Liver (tissue), 9 donors: Measurements from ENCODE around the gene PDE4D. TPM values are rescaled to one million over a fixed set of nuclear protein-coding genes. Genes with fewer than 3 reads are reported as not detected.

Experiments used
- DNase-seq: peaks from one replicate; pipeline ENCODE4 v3.0.0-alpha.2; 2017; ENCODE audit warnings: low spot score
- H3K27ac ChIP-seq, 2 donors: one replicate each; pipeline ENCODE4 v1.7.0; 2013; ENCODE audit warnings: inconsistent platforms in 2 of 2, low read length in 2 of 2, control low read depth in 1 of 2, low read depth in 1 of 2, mild to moderate bottlenecking in 1 of 2
- H3K27me3 ChIP-seq, 4 donors: one replicate each; pipeline versions ENCODE4 v1.6.1 to v1.7.0; 2013; ENCODE audit warnings: low read length in 3 of 4, inconsistent platforms in 1 of 4, mild to moderate bottlenecking in 1 of 4, moderate library complexity in 1 of 4; ENCODE audit not compliant: control insufficient read depth in 4 of 4, insufficient read depth in 4 of 4
- H3K36me3 ChIP-seq, 4 donors: one replicate each; pipeline versions ENCODE4 v1.6.1 to v1.7.0; 2013; ENCODE audit warnings: low read length in 3 of 4, mild to moderate bottlenecking in 3 of 4, low read depth in 1 of 4, moderate library complexity in 1 of 4; ENCODE audit not compliant: control insufficient read depth in 4 of 4, insufficient read depth in 3 of 4
- H3K4me1 ChIP-seq, 4 donors: one replicate each; pipeline versions ENCODE4 v1.6.1 to v1.7.0; 2013; ENCODE audit warnings: low read length in 3 of 4, mild to moderate bottlenecking in 3 of 4, moderate library complexity in 1 of 4; ENCODE audit not compliant: control insufficient read depth in 4 of 4, insufficient read depth in 4 of 4
- H3K4me3 ChIP-seq, 3 donors: one replicate each; pipeline versions ENCODE4 v1.6.1 to v1.7.0; 2013; ENCODE audit warnings: low read length in 3 of 3, control low read depth in 1 of 3, low read depth in 1 of 3, mild to moderate bottlenecking in 1 of 3
- H3K9ac ChIP-seq, 2 donors: one replicate each; pipeline ENCODE4 v1.7.0; 2013; ENCODE audit warnings: low read length in 2 of 2, mild to moderate bottlenecking in 2 of 2, moderate library complexity in 2 of 2, control low read depth in 1 of 2, low read depth in 1 of 2
- H3K9me3 ChIP-seq, 4 donors: one replicate each; pipeline versions ENCODE4 v1.6.1 to v1.7.0; 2013; ENCODE audit warnings: low read length in 3 of 4; ENCODE audit not compliant: control insufficient read depth in 4 of 4
- ATF3 ChIP-seq: IDR thresholded peaks from 2 replicates; pipeline ENCODE4 v1.6.1; 2016; ENCODE audit warnings: antibody characterized with exemption
- EGR1 ChIP-seq, 2 donors: IDR thresholded peaks; 2 replicates each; pipeline ENCODE4 v1.6.1; 2016 to 2018; ENCODE audit warnings: antibody characterized with exemption in 2 of 2, low read depth in 2 of 2
- FOXA1 ChIP-seq: IDR thresholded peaks from 2 replicates; pipeline ENCODE4 v1.6.1; 2016; ENCODE audit warnings: antibody characterized with exemption
- FOXA2 ChIP-seq: IDR thresholded peaks from 2 replicates; pipeline ENCODE4 v1.6.1; 2016; ENCODE audit warnings: antibody characterized with exemption
- GABPA ChIP-seq, 2 donors: IDR thresholded peaks in 1 of 2; conservative IDR thresholded peaks in 1 of 2; 2 replicates each; pipeline ENCODE4 v1.6.1; 2016; ENCODE audit warnings: antibody characterized with exemption in 2 of 2, mild to moderate bottlenecking in 1 of 2, moderate library complexity in 1 of 2
- HNF4A ChIP-seq, 2 donors: conservative IDR thresholded peaks; 2 replicates each; pipeline ENCODE4 v1.6.1; 2016; ENCODE audit warnings: antibody characterized with exemption in 2 of 2, mild to moderate bottlenecking in 2 of 2
- HNF4G ChIP-seq: IDR thresholded peaks from 2 replicates; pipeline ENCODE4 v1.6.1; 2016; ENCODE audit warnings: antibody characterized with exemption
- JUND ChIP-seq, 2 donors: IDR thresholded peaks; 2 replicates each; pipeline ENCODE4 v1.6.1; 2016; ENCODE audit warnings: antibody characterized with exemption in 2 of 2
- MAX ChIP-seq: IDR thresholded peaks from 2 replicates; pipeline ENCODE4 v1.6.1; 2016; ENCODE audit warnings: antibody characterized with exemption
- NR2F2 ChIP-seq: IDR thresholded peaks from 2 replicates; pipeline ENCODE4 v1.6.1; 2016; ENCODE audit warnings: antibody characterized with exemption
- RAD21 ChIP-seq, 2 donors: IDR thresholded peaks; 2 replicates each; pipeline ENCODE4 v1.6.1; 2016; ENCODE audit warnings: antibody characterized with exemption in 2 of 2, mild to moderate bottlenecking in 2 of 2
- RXRA ChIP-seq, 2 donors: IDR thresholded peaks; 2 replicates each; pipeline ENCODE4 v1.6.1; 2017 to 2018; ENCODE audit warnings: antibody characterized with exemption in 2 of 2, mild to moderate bottlenecking in 1 of 2
- SP1 ChIP-seq: IDR thresholded peaks from 2 replicates; pipeline ENCODE4 v1.6.1; 2018; ENCODE audit warnings: antibody characterized with exemption, mild to moderate bottlenecking
- TAF1 ChIP-seq: conservative IDR thresholded peaks from 2 replicates; pipeline ENCODE4 v1.6.1; 2016; ENCODE audit warnings: antibody characterized with exemption, mild to moderate bottlenecking
- YY1 ChIP-seq: IDR thresholded peaks from 2 replicates; pipeline ENCODE4 v1.6.1; 2016; ENCODE audit warnings: antibody characterized with exemption, mild to moderate bottlenecking
- ZBTB33 ChIP-seq: IDR thresholded peaks from 2 replicates; pipeline ENCODE4 v1.6.1; 2016; ENCODE audit warnings: antibody characterized with exemption
- polyA plus RNA-seq, 2 donors: library from polyadenylated mRNA; stranded (reverse) in 1 of 2; unstranded in 1 of 2; fragments of 200-250 nt in 1 of 2; fragments of >200 nt in 1 of 2; fragmentation: Nextera tagmentation in 1 of 2; extraction: Ambion mirVana in 1 of 2; gene quantifications; one replicate each; pipeline versions ENCODE4 v1.2.1 to v1.2.3, GENCODE V29; 2013 to 2015
- total RNA-seq, 2 donors: library from RNA; depleted of rRNA; stranded (reverse); fragments of >200 nt; gene quantifications; one replicate each; pipeline ENCODE4 v1.2.3, GENCODE V29; 2014
- TF ChIP-seq, protein P1 (sequence below): fragments of 150-350 bp; IDR thresholded peaks from 2 replicates; pipeline ENCODE4 v1.5.1; 2017; ENCODE audit warnings: improper control_type of control experiment, low read depth, low read length; ENCODE audit not compliant: missing input control
- TF ChIP-seq, protein P2 (sequence below): IDR thresholded peaks from 2 replicates; pipeline ENCODE4 v1.6.1; 2016; ENCODE audit warnings: antibody characterized with exemption, mild to moderate bottlenecking
- donor health status: healthy.
- donor health status: healthy.
- donor health status: healthy.
- donor health status: healthy.
- donor health status: healthy.

Gene PDE4D
- total and polyA plus RNA-seq, 4 donors = 0.67 to 11.9 (median 6.5) TPM

GRCh38 chr5:58983526-58984452 lies 909.7 kb downstream of the PDE4D start:
- Histone ChIP-seq H3K36me3 (no peaks in the 10 kb centered on the region), H3K27me3 (no peaks in the 10 kb centered on the region), H3K9ac (no peak overlapping the region), H3K27ac (no peak overlapping the region), H3K4me1 (no peaks in the 10 kb centered on the region), H3K4me3 (no peak overlapping the region), H3K9me3 (no peaks in the 10 kb centered on the region)
- no peak for DNase-seq
- TF ChIP-seq ATF3 = no peak
- TF ChIP-seq, protein P1, sequence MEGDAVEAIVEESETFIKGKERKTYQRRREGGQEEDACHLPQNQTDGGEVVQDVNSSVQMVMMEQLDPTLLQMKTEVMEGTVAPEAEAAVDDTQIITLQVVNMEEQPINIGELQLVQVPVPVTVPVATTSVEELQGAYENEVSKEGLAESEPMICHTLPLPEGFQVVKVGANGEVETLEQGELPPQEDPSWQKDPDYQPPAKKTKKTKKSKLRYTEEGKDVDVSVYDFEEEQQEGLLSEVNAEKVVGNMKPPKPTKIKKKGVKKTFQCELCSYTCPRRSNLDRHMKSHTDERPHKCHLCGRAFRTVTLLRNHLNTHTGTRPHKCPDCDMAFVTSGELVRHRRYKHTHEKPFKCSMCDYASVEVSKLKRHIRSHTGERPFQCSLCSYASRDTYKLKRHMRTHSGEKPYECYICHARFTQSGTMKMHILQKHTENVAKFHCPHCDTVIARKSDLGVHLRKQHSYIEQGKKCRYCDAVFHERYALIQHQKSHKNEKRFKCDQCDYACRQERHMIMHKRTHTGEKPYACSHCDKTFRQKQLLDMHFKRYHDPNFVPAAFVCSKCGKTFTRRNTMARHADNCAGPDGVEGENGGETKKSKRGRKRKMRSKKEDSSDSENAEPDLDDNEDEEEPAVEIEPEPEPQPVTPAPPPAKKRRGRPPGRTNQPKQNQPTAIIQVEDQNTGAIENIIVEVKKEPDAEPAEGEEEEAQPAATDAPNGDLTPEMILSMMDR = no peak
- TF ChIP-seq HNF4G = no peak
- TF ChIP-seq TAF1 = no peak
- no peak for TF ChIP-seq MAX
- no peak for TF ChIP-seq SP1
- no peak for TF ChIP-seq RXRA (IDR thresholded peaks at IDR 0.05)
- TF ChIP-seq FOXA1 = no peak
- no peak for TF ChIP-seq EGR1 (IDR thresholded peaks at IDR 0.05; ENCODE audit: low read depth in 2 of 2)
- no peak for TF ChIP-seq ZBTB33
- no peak for TF ChIP-seq YY1
- TF ChIP-seq, protein P2, sequence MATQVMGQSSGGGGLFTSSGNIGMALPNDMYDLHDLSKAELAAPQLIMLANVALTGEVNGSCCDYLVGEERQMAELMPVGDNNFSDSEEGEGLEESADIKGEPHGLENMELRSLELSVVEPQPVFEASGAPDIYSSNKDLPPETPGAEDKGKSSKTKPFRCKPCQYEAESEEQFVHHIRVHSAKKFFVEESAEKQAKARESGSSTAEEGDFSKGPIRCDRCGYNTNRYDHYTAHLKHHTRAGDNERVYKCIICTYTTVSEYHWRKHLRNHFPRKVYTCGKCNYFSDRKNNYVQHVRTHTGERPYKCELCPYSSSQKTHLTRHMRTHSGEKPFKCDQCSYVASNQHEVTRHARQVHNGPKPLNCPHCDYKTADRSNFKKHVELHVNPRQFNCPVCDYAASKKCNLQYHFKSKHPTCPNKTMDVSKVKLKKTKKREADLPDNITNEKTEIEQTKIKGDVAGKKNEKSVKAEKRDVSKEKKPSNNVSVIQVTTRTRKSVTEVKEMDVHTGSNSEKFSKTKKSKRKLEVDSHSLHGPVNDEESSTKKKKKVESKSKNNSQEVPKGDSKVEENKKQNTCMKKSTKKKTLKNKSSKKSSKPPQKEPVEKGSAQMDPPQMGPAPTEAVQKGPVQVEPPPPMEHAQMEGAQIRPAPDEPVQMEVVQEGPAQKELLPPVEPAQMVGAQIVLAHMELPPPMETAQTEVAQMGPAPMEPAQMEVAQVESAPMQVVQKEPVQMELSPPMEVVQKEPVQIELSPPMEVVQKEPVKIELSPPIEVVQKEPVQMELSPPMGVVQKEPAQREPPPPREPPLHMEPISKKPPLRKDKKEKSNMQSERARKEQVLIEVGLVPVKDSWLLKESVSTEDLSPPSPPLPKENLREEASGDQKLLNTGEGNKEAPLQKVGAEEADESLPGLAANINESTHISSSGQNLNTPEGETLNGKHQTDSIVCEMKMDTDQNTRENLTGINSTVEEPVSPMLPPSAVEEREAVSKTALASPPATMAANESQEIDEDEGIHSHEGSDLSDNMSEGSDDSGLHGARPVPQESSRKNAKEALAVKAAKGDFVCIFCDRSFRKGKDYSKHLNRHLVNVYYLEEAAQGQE = no peak
- no peak for TF ChIP-seq HNF4A (conservative IDR thresholded peaks at IDR 0.05)
- no peak for TF ChIP-seq RAD21 (IDR thresholded peaks at IDR 0.05)
- no peak for TF ChIP-seq NR2F2
- TF ChIP-seq FOXA2 = no peak
- no peak for TF ChIP-seq GABPA (IDR thresholded peaks at IDR 0.05 in 1 of 2, conservative IDR thresholded peaks at IDR 0.05 in 1 of 2)
- TF ChIP-seq JUND (IDR thresholded peaks at IDR 0.05) = no peak
